ENCODE measurements around the gene NR4A1. TPM values are rescaled to one million over a fixed set of nuclear protein-coding genes. Genes with fewer than 3 reads are reported as not detected.

NR4A1 gene
- total and polyA plus RNA-seq, 2 of the 13 experiments (the other 11 are each of a cell fraction or from before 2014, with no cell fraction given) = 5.7 to 15.2 TPM

DNA sequence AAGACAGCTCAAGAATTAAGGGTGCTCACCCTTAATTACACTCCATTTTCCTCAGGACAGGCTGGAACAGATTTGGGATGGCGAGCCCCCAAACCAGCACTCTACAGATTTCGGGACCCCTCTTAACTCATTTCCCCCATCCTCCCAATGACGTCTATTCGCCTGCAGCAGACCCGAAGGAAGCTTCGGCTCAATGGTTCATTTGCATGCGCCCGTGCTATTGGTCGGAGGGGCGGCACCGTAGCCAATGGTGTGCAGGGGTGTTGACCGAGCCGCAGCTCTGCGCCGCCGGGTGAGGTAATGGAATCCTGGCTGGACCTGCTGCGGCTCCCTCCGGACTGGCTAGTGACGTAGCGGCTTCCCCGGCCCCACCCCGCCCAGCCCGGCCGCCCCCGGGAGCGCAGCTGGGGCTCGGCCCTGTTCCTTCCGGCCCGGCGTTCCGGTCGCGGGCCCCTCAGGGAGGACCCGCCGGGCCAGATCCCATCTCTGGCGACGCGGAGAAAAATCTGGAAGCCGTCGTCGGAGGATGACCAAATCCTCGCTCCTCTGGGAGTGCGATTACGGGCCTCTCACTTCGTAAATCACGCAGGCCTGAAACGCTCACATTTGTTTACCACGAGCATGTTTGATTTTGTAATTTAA, 18.3 kb upstream of the NR4A1 start (continued):
- no peak for TF ChIP-seq KDM4B (CRISPR knock-in tag; IDR thresholded peaks at IDR 0.05)
- TF ChIP-seq TFAP4 (IDR thresholded peaks at IDR 0.05; ENCODE audit: borderline replicate concordance, low read depth) = peak; percentile 66; the same call in 1 of the 2 replicates
- no peak for TF ChIP-seq HMG20B (CRISPR knock-in tag; conservative IDR thresholded peaks at IDR 0.05)
- no peak for TF ChIP-seq ZNF142 (CRISPR knock-in tag; IDR thresholded peaks at IDR 0.05)
- TF ChIP-seq HMGXB3 (CRISPR knock-in tag; IDR thresholded peaks at IDR 0.05; ENCODE audit: borderline replicate concordance) = peak; percentile 89
- TF ChIP-seq ZFX (CRISPR knock-in tag; IDR thresholded peaks at IDR 0.05; ENCODE audit: low read depth) = peak; percentile 64
- 0 out of 2 replicates have a peak, but pooled peaks have one; percentile 48 for TF ChIP-seq PHF8 (CRISPR knock-in tag; IDR thresholded peaks at IDR 0.05)
- no peak for TF ChIP-seq ZNF761 (CRISPR knock-in tag; conservative IDR thresholded peaks at IDR 0.05)
- TF ChIP-seq RORA (CRISPR knock-in tag; IDR thresholded peaks at IDR 0.05) = no peak
- TF ChIP-seq ZBTB33 (CRISPR knock-in tag; IDR thresholded peaks at IDR 0.05) = no peak
- TF ChIP-seq, protein P1, sequence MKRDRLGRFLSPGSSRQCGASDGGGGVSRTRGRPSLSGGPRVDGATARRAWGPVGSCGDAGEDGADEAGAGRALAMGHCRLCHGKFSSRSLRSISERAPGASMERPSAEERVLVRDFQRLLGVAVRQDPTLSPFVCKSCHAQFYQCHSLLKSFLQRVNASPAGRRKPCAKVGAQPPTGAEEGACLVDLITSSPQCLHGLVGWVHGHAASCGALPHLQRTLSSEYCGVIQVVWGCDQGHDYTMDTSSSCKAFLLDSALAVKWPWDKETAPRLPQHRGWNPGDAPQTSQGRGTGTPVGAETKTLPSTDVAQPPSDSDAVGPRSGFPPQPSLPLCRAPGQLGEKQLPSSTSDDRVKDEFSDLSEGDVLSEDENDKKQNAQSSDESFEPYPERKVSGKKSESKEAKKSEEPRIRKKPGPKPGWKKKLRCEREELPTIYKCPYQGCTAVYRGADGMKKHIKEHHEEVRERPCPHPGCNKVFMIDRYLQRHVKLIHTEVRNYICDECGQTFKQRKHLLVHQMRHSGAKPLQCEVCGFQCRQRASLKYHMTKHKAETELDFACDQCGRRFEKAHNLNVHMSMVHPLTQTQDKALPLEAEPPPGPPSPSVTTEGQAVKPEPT (CRISPR knock-in tag; IDR thresholded peaks at IDR 0.05; ENCODE audit: low read depth) = 0 out of 2 replicates have a peak, but pooled peaks have one; percentile 26

Data from HepG2 (cell line).